Thyroid gland (tissue), 4 donors: Measurements from ENCODE around the gene TMEM183A.

ENCODE experiments used
- CTCF ChIP-seq, 6 experiments: fragments of 200-600 bp in 3 of 6; fragments of 450-650 bp in 3 of 6; sonication (generic) in 3 of 6; IDR thresholded peaks; one replicate each; pipeline ENCODE4 v1.5.1; 2016 to 2019; ENCODE audit warnings: antibody characterized with exemption in 6 of 6, mild to moderate bottlenecking in 2 of 6, inconsistent platforms in 1 of 6, moderate library complexity in 1 of 6
- POLR2A ChIP-seq, 2 donors: fragments of 450-650 bp; IDR thresholded peaks; one replicate each; pipeline ENCODE4 v1.6.1; 2017; ENCODE audit warnings: antibody characterized with exemption in 2 of 2, mild to moderate bottlenecking in 2 of 2, moderate library complexity in 1 of 2

- TF ChIP-seq CTCF (IDR thresholded peaks at IDR 0.05) (peak in 3 of 6 experiments; percentile 15 to 19 (median 17)), POLR2A (IDR thresholded peaks at IDR 0.05) (peak; percentile 78 to 92)
Observed at GRCh38 chr1:202957733-202958543, 49.2 kb upstream of the TMEM183A start, which contains the start of gene ADIPOR1.
